ENCODE results near the gene RHO.
"Not testable (repeated sequence)": the region's sequence is repeated elsewhere in the genome, so short reads cannot be mapped to it uniquely, and the experiment has no call there.

The RHO gene

DNA sequence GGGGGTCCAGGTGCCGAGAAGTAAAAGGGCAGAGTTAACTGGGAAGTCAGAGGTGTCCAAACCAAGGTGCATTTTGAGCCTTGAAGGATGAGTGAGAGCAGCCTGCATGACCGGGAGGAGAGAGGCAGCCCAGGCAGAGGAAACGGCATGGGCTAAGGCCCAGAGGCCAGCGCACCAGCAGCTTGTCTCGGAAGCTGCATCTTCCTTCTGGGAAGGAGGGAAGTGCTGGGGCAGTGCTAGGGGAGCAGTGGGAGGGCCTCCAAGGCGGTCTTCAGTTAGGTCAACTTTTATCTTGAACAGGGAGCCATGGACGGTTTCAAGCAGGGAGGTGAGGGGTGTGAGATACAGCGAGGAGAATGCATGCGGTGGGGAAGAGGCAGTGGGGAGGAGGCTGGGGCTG lies 15.6 kb downstream of the RHO start:
- no peak for DNase-seq (ENCODE audit: low read depth)
- no peak overlapping the region for H3K4me3 ChIP-seq (ENCODE audit: low read length)
- TF ChIP-seq, protein P1, sequence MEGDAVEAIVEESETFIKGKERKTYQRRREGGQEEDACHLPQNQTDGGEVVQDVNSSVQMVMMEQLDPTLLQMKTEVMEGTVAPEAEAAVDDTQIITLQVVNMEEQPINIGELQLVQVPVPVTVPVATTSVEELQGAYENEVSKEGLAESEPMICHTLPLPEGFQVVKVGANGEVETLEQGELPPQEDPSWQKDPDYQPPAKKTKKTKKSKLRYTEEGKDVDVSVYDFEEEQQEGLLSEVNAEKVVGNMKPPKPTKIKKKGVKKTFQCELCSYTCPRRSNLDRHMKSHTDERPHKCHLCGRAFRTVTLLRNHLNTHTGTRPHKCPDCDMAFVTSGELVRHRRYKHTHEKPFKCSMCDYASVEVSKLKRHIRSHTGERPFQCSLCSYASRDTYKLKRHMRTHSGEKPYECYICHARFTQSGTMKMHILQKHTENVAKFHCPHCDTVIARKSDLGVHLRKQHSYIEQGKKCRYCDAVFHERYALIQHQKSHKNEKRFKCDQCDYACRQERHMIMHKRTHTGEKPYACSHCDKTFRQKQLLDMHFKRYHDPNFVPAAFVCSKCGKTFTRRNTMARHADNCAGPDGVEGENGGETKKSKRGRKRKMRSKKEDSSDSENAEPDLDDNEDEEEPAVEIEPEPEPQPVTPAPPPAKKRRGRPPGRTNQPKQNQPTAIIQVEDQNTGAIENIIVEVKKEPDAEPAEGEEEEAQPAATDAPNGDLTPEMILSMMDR (IDR thresholded peaks at IDR 0.05; ENCODE audit: insufficient read depth, low read depth, low read length, missing control alignments) = no peak

DNA sequence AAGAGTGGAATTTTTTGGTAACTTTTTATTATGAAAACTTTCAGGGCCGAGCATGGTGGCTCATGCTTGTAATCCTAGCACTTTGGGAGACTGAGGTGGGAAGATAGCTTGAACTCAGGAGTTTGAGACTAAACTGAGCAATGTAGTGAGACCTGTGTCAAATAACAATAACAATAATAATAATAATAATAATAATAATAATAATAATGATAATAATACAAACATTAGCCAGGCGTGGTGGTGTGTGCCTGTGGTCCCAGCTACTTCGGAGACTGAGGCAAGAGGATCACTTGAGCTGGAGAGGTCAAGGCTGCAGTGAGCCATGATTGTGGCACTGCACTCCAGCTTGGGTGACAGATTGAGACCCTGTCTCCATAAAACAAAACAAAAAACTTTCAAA lies 17.5 kb downstream of the RHO start:
- not testable (repeated sequence) for DNase-seq (ENCODE audit: low read depth); H3K4me3 ChIP-seq (ENCODE audit: low read length)

DNA sequence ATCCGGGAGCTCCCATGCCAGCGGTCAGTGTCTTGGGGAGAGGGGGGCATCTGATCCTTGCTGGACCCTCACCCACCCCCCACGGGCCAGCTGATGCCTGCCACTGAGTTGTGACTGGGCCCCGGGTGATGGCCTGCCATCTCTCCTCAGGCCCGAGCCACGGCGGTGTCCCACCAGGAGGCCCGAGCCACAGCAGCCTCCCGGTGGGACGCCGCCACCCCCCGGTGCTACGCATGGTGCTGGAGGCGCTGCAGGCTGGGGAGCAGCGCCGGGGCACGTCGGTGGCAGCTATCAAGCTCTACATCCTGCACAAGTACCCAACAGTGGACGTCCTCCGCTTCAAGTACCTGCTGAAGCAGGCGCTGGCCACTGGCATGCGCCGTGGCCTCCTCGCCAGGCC lies 18.8 kb downstream of the RHO start:
- no peak for DNase-seq (ENCODE audit: low read depth)
- H3K4me3 ChIP-seq (ENCODE audit: low read length) = no peak overlapping the region
- TF ChIP-seq, protein P1 (IDR thresholded peaks at IDR 0.05; ENCODE audit: insufficient read depth, low read depth, low read length, missing control alignments) = no peak

DNA sequence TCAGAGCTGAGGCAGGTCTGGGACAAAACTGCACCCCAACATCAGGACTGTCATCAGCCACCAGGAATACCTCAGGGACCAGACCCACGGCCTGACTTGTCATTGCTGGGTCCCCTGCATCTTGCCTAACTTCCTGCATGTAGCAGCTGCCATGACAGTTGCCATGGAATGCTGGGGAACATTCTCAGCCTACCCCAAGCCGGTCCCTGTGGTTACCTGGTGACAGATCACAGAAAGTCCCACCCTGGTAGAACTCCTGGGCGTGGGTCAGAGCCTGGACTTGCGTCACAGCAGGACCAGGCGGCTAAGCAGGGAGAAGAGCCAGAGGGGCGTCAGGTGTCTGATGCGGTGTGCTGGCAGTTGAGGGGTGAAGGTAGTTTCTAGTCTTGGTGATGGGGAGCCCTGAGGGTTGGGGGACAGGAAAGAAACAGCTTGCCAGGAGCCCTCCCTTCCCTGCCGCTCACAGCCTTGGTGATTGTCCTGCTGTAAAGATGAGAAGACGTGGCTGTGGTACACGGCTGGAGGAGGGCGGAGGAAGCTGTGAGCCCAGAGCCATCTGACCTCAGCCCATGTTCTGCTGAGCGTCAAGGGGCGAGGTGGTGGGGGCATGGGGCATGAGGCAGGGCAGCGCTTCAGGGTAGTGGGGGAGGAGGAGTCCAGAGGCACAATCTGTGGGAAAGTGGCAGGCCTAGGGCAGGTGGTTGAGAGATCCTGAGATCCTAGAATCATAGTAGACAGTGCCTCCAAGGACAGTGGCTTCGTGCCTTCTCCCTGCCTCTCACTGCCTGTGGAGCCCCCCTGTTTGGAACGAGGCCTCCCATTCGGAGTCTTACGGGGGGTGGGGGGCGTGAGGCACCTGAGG lies 19.9 kb downstream of the RHO start:
- DNase-seq (ENCODE audit: low read depth) = no peak
- TF ChIP-seq, protein P1 (IDR thresholded peaks at IDR 0.05; ENCODE audit: insufficient read depth, low read depth, low read length, missing control alignments) = no peak
- no peak overlapping the region for H3K4me3 ChIP-seq (ENCODE audit: low read length)

DNA sequence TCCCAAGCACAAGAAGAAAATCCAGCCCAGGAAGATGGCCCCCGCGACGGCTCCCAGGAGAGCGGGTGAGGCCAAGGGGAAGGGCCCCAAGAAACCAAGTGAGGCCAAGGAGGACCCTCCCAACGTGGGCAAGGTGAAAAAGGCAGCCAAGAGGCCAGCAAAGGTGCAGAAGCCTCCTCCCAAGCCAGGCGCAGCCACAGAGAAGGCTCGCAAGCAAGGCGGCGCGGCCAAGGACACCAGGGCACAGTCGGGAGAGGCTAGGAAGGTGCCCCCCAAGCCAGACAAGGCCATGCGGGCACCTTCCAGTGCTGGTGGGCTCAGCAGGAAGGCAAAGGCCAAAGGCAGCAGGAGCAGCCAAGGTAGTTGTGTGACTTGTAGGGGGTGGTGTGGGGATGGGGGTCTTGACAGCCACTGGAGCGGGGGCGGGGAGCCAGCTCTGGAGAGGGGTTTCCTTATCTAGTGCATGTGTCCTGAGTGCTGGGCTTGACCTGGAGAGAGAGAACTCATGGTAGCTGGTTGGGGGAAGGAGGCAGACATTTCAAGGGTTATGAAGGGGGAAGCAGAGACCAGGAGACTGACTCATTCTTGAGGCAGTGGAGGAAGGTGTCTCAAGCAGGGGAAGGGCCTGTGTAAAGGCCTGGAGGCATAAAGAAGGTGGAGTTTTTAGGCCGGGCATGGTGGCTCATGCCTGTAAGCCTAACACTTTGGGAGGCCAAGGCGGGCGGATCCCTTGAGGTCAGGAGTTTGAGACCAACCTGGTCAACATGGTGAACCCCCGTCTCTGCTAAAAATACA lies 20.8 kb downstream of the RHO start:
- TF ChIP-seq, protein P1 (IDR thresholded peaks at IDR 0.05; ENCODE audit: insufficient read depth, low read depth, low read length, missing control alignments) = no peak
- no peak overlapping the region for H3K4me3 ChIP-seq (ENCODE audit: low read length)
- DNase-seq (ENCODE audit: low read depth) = peak; percentile 85

DNA sequence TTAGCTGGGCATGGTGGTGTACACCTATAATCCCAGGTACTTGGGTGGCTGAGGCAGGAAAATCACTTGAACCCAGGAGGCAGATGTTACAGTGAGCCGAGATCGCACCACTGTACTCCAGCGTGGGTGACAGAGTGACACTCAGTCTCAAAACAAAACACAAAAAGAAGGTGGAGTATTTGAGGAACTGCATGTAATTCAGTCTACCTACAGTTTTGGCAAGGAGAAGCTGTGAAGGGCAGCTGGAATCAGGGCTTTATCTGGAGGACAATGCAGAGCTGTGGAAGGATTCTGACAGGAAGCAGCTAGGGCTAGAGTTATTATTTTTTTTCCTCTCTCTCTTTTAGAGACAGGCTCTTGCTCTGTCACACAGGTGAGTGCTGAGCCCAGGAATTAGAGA lies 21.4 kb downstream of the RHO start:
- no peak overlapping the region for H3K4me3 ChIP-seq (ENCODE audit: low read length)
- no peak for DNase-seq (ENCODE audit: low read depth)
- TF ChIP-seq, protein P1 (IDR thresholded peaks at IDR 0.05; ENCODE audit: insufficient read depth, low read depth, low read length, missing control alignments) = no peak

DNA sequence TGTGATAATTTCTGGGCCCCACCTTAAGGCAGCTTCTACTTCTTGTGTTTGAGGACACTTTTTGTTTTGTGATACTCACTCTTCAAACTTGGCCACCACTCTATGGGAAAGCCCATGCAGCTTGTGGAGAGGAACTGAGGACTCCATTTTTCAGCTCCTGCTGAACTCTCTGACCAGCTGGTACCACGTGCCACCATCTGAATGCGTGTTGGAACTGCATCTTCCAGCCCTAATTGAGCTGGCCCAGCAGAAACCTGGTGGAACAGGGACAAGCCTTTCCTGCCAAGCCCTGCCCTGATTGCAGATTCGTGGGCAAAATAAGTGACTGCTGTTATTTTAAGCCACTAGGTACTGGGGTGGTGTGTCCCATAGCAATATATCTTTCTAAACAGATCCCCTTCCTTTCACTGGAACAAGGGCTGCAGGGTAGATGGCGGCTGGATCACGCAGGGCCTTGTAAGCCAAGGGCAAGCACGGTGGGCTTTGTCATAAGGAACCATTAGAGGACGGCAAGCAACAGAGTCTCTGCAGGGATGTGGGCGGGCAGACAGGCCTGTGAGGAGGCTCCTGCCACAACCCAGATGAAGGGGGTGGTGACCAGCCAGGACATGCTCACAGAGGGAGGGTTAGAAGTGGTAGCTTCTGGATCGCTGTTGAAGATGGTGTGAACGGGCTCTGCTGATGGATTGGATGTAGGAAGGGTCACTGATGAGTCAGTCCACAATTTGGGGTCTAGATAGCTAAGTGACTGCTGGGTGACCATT lies 24.0 kb downstream of the RHO start:
- no peak overlapping the region for H3K4me3 ChIP-seq (ENCODE audit: low read length)
- DNase-seq (ENCODE audit: low read depth) = no peak
- TF ChIP-seq, protein P1 (IDR thresholded peaks at IDR 0.05; ENCODE audit: insufficient read depth, low read depth, low read length, missing control alignments) = no peak
